Activated naive CD8-positive, alpha-beta T cell treated with anti-CD3 and anti-CD28 coated beads for 36 hours (primary cell): ENCODE results near the gene CTNNBL1. TPM values are rescaled to one million over a fixed set of nuclear protein-coding genes. Genes with fewer than 3 reads are reported as not detected.

ENCODE experiments used
- DNase-seq: peaks from one replicate; pipeline ENCODE4 v3.0.0; 2021
- H3K27ac Mint-ChIP-seq: one replicate; pipeline ENCODE4 v1.8.0; 2022; ENCODE audit warnings: mild to moderate bottlenecking, moderate library complexity, mixed read lengths
- H3K27me3 Mint-ChIP-seq: one replicate; pipeline ENCODE4 v1.8.0; 2022; ENCODE audit warnings: mild to moderate bottlenecking, mixed read lengths
- H3K36me3 Mint-ChIP-seq: one replicate; pipeline ENCODE4 v1.8.0; 2021; ENCODE audit warnings: mild to moderate bottlenecking, mixed read lengths
- H3K4me1 Mint-ChIP-seq: one replicate; pipeline ENCODE4 v1.8.0; 2021; ENCODE audit warnings: mixed read lengths
- H3K4me3 Mint-ChIP-seq: one replicate; pipeline ENCODE4 v1.8.0; 2022; ENCODE audit warnings: mild to moderate bottlenecking, moderate library complexity, mixed read lengths
- H3K9me3 Mint-ChIP-seq: one replicate; pipeline ENCODE4 v1.8.0; 2022; ENCODE audit warnings: mixed read lengths
- total RNA-seq, 2 experiments: library from RNA; stranded (reverse); gene quantifications; one replicate each; pipeline ENCODE4 v1.2.3, GENCODE V29; 2021

Gene CTNNBL1
- total RNA-seq, 2 experiments from 2014 or later, result 85.6 to 98.4 TPM

GRCh38 chr20:37881601-37882343 is 187.9 kb downstream of the CTNNBL1 start:
- no peaks in the 10 kb centered on the region for H3K9me3 Mint-ChIP-seq
- H3K4me3 Mint-ChIP-seq, result no peak overlapping the region
- H3K27me3 Mint-ChIP-seq, result no peaks in the 10 kb centered on the region
- no peak overlapping the region for H3K27ac Mint-ChIP-seq
- H3K4me1 Mint-ChIP-seq, result no peaks in the 10 kb centered on the region
- no peak for DNase-seq
- H3K36me3 Mint-ChIP-seq, result no peaks in the 10 kb centered on the region

GRCh38 chr20:37882961-37883712 is 189.3 kb downstream of the CTNNBL1 start:
- Mint-ChIP-seq H3K27me3 (no peaks in the 10 kb centered on the region), H3K27ac (no peak overlapping the region), H3K36me3 (no peaks in the 10 kb centered on the region), H3K4me1 (no peaks in the 10 kb centered on the region), H3K4me3 (no peak overlapping the region), H3K9me3 (no peaks in the 10 kb centered on the region)
- no peak for DNase-seq

- H3K9me3 Mint-ChIP-seq, result no peaks in the 10 kb centered on the region
- H3K36me3 Mint-ChIP-seq, result no peaks in the 10 kb centered on the region
- no peaks in the 10 kb centered on the region for H3K27me3 Mint-ChIP-seq
- no peaks in the 10 kb centered on the region for H3K4me1 Mint-ChIP-seq
- no peak for DNase-seq
- no peak overlapping the region for H3K27ac Mint-ChIP-seq
- H3K4me3 Mint-ChIP-seq, result no peak overlapping the region
Measured at GRCh38 chr20:37885042-37885441, 191.2 kb downstream of the CTNNBL1 start.

DNA sequence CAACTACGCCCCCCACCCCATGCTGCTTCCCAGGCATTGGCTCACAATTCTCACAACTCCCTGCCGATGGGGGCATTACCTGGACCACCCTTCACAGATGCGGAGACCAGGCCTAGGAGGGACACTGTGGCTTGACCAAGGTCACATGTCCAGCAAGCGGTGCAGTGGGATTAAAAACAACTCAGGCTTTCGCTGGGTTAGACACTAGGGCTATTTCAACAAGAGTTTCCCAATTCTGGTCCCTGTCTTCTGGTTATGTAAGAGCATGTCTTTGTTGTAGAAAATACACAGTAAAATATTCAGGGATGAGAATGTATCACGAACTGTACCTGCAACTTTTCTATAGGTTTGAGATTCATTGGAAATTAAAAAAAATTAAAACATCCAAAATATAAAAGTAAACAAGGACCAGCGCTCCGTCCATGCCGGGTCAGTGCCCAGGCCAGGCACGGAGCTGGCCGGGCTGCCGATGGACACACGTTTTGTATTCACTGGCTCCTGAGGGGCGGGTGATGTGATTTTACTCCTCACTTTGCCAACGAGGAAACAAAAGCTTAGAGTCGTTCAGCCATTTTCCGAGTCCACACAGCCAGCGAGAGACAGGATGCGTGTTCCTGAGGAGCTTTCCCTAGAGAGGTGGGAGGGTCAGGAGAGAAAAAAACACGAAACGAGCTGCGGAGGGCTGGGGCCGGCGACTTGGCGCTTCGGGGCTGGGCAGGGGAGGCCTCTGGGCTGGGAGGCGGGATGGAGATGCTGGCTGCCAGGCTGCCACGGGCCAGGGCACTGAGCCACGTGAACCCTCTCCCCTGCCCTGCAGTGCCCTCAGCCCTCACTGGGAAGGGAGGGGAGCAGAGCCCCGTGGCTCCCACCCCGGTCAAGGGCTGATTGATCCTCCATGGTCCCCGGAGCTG is 192.0 kb downstream of the CTNNBL1 start:
- Mint-ChIP-seq H3K27ac (no peak overlapping the region), H3K36me3 (no peaks in the 10 kb centered on the region), H3K9me3 (no peaks in the 10 kb centered on the region), H3K4me3 (no peak overlapping the region), H3K4me1 (no peaks in the 10 kb centered on the region), H3K27me3 (no peaks in the 10 kb centered on the region)
- DNase-seq, result no peak

GRCh38 chr20:37886851-37887297 is 193.0 kb downstream of the CTNNBL1 start:
- H3K27ac Mint-ChIP-seq, result no peak overlapping the region
- no peaks in the 10 kb centered on the region for H3K36me3 Mint-ChIP-seq
- H3K4me1 Mint-ChIP-seq, result no peaks in the 10 kb centered on the region
- no peak overlapping the region for H3K4me3 Mint-ChIP-seq
- DNase-seq, result no peak
- H3K27me3 Mint-ChIP-seq, result no peaks in the 10 kb centered on the region
- no peaks in the 10 kb centered on the region for H3K9me3 Mint-ChIP-seq

GRCh38 chr20:37888641-37889040 is 194.8 kb downstream of the CTNNBL1 start:
- H3K27me3 Mint-ChIP-seq, result no peaks in the 10 kb centered on the region
- no peak overlapping the region for H3K4me3 Mint-ChIP-seq

GRCh38 chr20:37890108-37890507 is 196.3 kb downstream of the CTNNBL1 start:
- DNase-seq, result no peak
- Mint-ChIP-seq H3K4me1 (no peaks in the 10 kb centered on the region), H3K27ac (no peak overlapping the region), H3K4me3 (no peak overlapping the region), H3K36me3 (no peaks in the 10 kb centered on the region), H3K9me3 (no peaks in the 10 kb centered on the region), H3K27me3 (no peaks in the 10 kb centered on the region)

More at GRCh38 chr20:37888641-37889040, 194.8 kb downstream of the CTNNBL1 start:
- Mint-ChIP-seq H3K4me1 (no peaks in the 10 kb centered on the region), H3K9me3 (no peaks in the 10 kb centered on the region), H3K36me3 (no peaks in the 10 kb centered on the region), H3K27ac (no peak overlapping the region)
- DNase-seq, result no peak

GRCh38 chr20:37890643-37891042 is 196.8 kb downstream of the CTNNBL1 start:
- Mint-ChIP-seq H3K36me3 (no peaks in the 10 kb centered on the region), H3K4me1 (no peaks in the 10 kb centered on the region), H3K27me3 (no peaks in the 10 kb centered on the region), H3K9me3 (no peaks in the 10 kb centered on the region), H3K27ac (no peak overlapping the region), H3K4me3 (no peak overlapping the region)
- no peak for DNase-seq

DNA sequence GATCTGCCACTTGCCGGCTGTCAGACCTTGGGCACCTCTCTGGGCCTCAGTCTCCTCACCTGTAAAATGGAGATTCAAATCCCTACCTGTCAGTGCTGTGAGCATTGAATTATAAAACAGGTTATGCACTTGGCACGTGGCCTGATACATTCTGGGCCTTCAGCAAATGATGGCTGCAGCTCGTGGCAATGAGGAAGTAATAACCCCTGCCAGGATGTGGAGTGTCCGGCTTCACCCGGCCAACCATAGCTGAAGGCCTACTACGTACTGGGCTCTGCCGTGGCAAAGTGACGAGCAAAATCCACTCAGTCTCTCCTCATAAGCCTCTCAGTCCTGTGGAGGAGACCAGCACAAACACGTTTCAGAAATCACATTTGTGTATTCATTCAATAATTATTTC is 198.2 kb downstream of the CTNNBL1 start:
- no peaks in the 10 kb centered on the region for H3K27me3 Mint-ChIP-seq
- H3K27ac Mint-ChIP-seq, result no peak overlapping the region
- DNase-seq, result no peak
- H3K36me3 Mint-ChIP-seq, result no peaks in the 10 kb centered on the region
- H3K4me3 Mint-ChIP-seq, result no peak overlapping the region
- H3K4me1 Mint-ChIP-seq, result no peaks in the 10 kb centered on the region
- H3K9me3 Mint-ChIP-seq, result no peaks in the 10 kb centered on the region

- H3K27me3 Mint-ChIP-seq, result no peaks in the 10 kb centered on the region
- no peak for DNase-seq
- no peaks in the 10 kb centered on the region for H3K4me1 Mint-ChIP-seq
- H3K27ac Mint-ChIP-seq, result no peak overlapping the region
- no peaks in the 10 kb centered on the region for H3K9me3 Mint-ChIP-seq
- no peak overlapping the region for H3K4me3 Mint-ChIP-seq
- H3K36me3 Mint-ChIP-seq, result no peaks in the 10 kb centered on the region
Measured at GRCh38 chr20:37893566-37894241, 199.9 kb downstream of the CTNNBL1 start.

- Mint-ChIP-seq H3K4me3 (no peak overlapping the region), H3K27ac (no peak overlapping the region)
Measured at GRCh38 chr20:37894454-37894853, 200.6 kb downstream of the CTNNBL1 start.

DNA sequence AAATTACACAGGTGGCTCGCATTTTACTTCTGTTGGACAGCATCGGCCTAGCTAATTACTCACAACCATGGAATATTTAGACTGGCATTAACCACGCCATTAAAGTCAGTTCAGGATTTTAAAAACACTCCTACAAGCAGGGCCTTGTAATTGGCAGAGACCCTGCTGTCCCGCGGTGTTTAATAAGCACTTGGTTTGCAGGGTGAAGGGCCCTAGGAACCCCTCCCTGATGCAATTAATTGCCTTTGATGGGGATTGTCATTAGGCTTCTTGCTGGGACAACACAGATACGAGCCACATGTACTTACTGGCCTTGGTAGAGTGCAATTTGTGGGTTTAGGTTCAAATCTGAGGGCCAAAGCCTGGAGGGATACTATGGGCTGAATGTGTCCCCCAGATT is 201.3 kb downstream of the CTNNBL1 start:
- Mint-ChIP-seq H3K36me3 (no peaks in the 10 kb centered on the region), H3K4me3 (no peak overlapping the region), H3K9me3 (no peaks in the 10 kb centered on the region), H3K4me1 (no peaks in the 10 kb centered on the region), H3K27me3 (peaks cover 14% of the 10 kb centered on the region), H3K27ac (no peak overlapping the region)
- no peak for DNase-seq

More at GRCh38 chr20:37894454-37894853, 200.6 kb downstream of the CTNNBL1 start:
- Mint-ChIP-seq H3K4me1 (no peaks in the 10 kb centered on the region), H3K9me3 (no peaks in the 10 kb centered on the region), H3K36me3 (no peaks in the 10 kb centered on the region), H3K27me3 (peaks cover 7% of the 10 kb centered on the region)
- no peak for DNase-seq

- H3K36me3 Mint-ChIP-seq, result no peaks in the 10 kb centered on the region
- no peak for DNase-seq
- H3K4me3 Mint-ChIP-seq, result no peak overlapping the region
- H3K27ac Mint-ChIP-seq, result no peak overlapping the region
- peaks cover 32% of the 10 kb centered on the region for H3K27me3 Mint-ChIP-seq
- H3K9me3 Mint-ChIP-seq, result no peaks in the 10 kb centered on the region
- peaks cover under 1% of the 10 kb centered on the region for H3K4me1 Mint-ChIP-seq
Measured at GRCh38 chr20:37896932-37897548, 203.2 kb downstream of the CTNNBL1 start.
